IMR-90 (cell line): ENCODE data around the gene PHLDA2. TPM values are rescaled to one million over a fixed set of nuclear protein-coding genes. Genes with fewer than 3 reads are reported as not detected.

Experiments used
- ATAC-seq: fragments of 200-7000 bp; cut with Tn5 transposase; 2 replicates; pipeline ENCODE4 v1.9.1; 2020; ENCODE audit warnings: low read depth, mild to moderate bottlenecking, moderate library complexity
- BruUV-seq: library from RNA; stranded (reverse); fragments of 400-500 nt; replicated peaks from 2 replicates; lab custom pipeline; 2021; lab: Mats Ljungman, UMichigan
- CTCF ChIA-PET: fragments of 300-600 bp; formaldehyde crosslinking; extraction: SDS; loops from one replicate; lab custom pipeline; 2021; ENCODE audit warnings: antibody characterized with exemption; lab: Yijun Ruan, JAX
- POLR2A ChIA-PET: fragments of 300-600 bp; sonication (Branson Sonifier 250); formaldehyde crosslinking; loops from one replicate; lab custom pipeline; 2022; ENCODE audit warnings: antibody characterized with exemption; ENCODE audit not compliant: unreplicated experiment; lab: Charles Lee
- DNase-seq: peaks from one replicate; pipeline ENCODE4 v3.0.0; 2013
- H2AFZ ChIP-seq: replicated peaks from 2 replicates; pipeline ENCODE3; 2013; ENCODE audit warnings: low read length, mild to moderate bottlenecking; ENCODE audit not compliant: poor library complexity
- H2AK5ac ChIP-seq: 2 replicates; pipeline ENCODE4 v1.6.1; 2013; ENCODE audit warnings: low read depth, low read length, inconsistent platforms
- H2AK9ac ChIP-seq: replicated peaks from 2 replicates; pipeline ENCODE3; 2013; ENCODE audit warnings: mild to moderate bottlenecking, low read depth, low read length, moderate library complexity; ENCODE audit not compliant: poor library complexity
- H2BK120ac ChIP-seq: 2 replicates; pipeline ENCODE4 v1.6.1; 2013; ENCODE audit warnings: low read depth, low read length, inconsistent platforms
- H2BK15ac ChIP-seq: 3 replicates; pipeline ENCODE4 v1.6.1; 2013; ENCODE audit warnings: low read depth, low read length, inconsistent platforms
- H2BK20ac ChIP-seq: 2 replicates; pipeline ENCODE4 v1.6.1; 2013; ENCODE audit warnings: low read depth, mild to moderate bottlenecking, inconsistent platforms, low read length, moderate library complexity
- H2BK5ac ChIP-seq: 2 replicates; pipeline ENCODE4 v1.6.1; 2013; ENCODE audit warnings: mild to moderate bottlenecking, low read depth, low read length, inconsistent platforms; ENCODE audit not compliant: poor library complexity, severe bottlenecking
- H3K14ac ChIP-seq: replicated peaks from 2 replicates; pipeline ENCODE4 v1.6.1; 2013; ENCODE audit warnings: low read depth, low read length, inconsistent platforms
- H3K18ac ChIP-seq: 2 replicates; pipeline ENCODE4 v1.6.1; 2013; ENCODE audit warnings: low read depth, low read length, control low read depth
- H3K23ac ChIP-seq: 2 replicates; pipeline ENCODE4 v1.6.1; 2013; ENCODE audit warnings: low read depth, low read length, inconsistent platforms
- H3K27ac ChIP-seq: 2 replicates; pipeline ENCODE4 v1.5.1; 2013; ENCODE audit warnings: mild to moderate bottlenecking, control low read depth, low read length; ENCODE audit not compliant: insufficient read depth
- H3K27me3 ChIP-seq: 2 replicates; pipeline ENCODE4 v1.6.1; 2013; ENCODE audit warnings: low read length; ENCODE audit not compliant: control insufficient read depth, insufficient read depth
- H3K36me3 ChIP-seq: 2 replicates; pipeline ENCODE4 v1.6.1; 2013; ENCODE audit warnings: low read length, mixed read lengths; ENCODE audit not compliant: control insufficient read depth, insufficient read depth
- H3K4ac ChIP-seq: 2 replicates; pipeline ENCODE4 v1.6.1; 2013; ENCODE audit warnings: low read depth, low read length, inconsistent platforms
- H3K4me1 ChIP-seq: 2 replicates; pipeline ENCODE4 v1.6.1; 2013; ENCODE audit warnings: low read length, mixed read lengths; ENCODE audit not compliant: control insufficient read depth, insufficient read depth
- H3K4me2 ChIP-seq: 2 replicates; pipeline ENCODE4 v1.6.1; 2013; ENCODE audit warnings: low read depth, mild to moderate bottlenecking, control low read depth, low read length, moderate library complexity
- H3K4me3 ChIP-seq: 2 replicates; pipeline ENCODE4 v1.5.1; 2013; ENCODE audit warnings: low read depth, mild to moderate bottlenecking, control low read depth, low read length, moderate library complexity; ENCODE audit not compliant: insufficient read depth
- H3K56ac ChIP-seq: 2 replicates; pipeline ENCODE4 v1.6.1; 2013; ENCODE audit warnings: low read length, inconsistent platforms; ENCODE audit not compliant: insufficient read depth; ENCODE audit errors: extremely low read depth
- H3K79me1 ChIP-seq, 2 experiments: 2 replicates each; pipeline ENCODE4 v1.6.1; 2013; ENCODE audit warnings: low read length in 2 of 2, inconsistent platforms in 1 of 2, low read depth in 1 of 2
- H3K9ac ChIP-seq: 2 replicates; pipeline ENCODE4 v1.6.1; 2013; ENCODE audit warnings: low read depth, low read length, control low read depth
- H3K9me1 ChIP-seq: 2 replicates; pipeline ENCODE4 v1.6.1; 2013; ENCODE audit warnings: low read length, inconsistent platforms; ENCODE audit not compliant: insufficient read depth
- H3K9me3 ChIP-seq: 2 replicates; pipeline ENCODE4 v1.6.1; 2013; ENCODE audit warnings: low read length; ENCODE audit not compliant: control insufficient read depth, insufficient read depth
- H4K20me1 ChIP-seq: 2 replicates; pipeline ENCODE4 v1.6.1; 2013; ENCODE audit warnings: low read length, inconsistent platforms; ENCODE audit not compliant: insufficient read depth
- H4K5ac ChIP-seq: 2 replicates; pipeline ENCODE4 v1.6.1; 2013; ENCODE audit warnings: mild to moderate bottlenecking, low read depth, low read length, control low read depth
- H4K8ac ChIP-seq, 2 experiments: 2 replicates each; pipeline ENCODE4 v1.6.1; 2013; ENCODE audit warnings: low read depth in 2 of 2, low read length in 2 of 2, control low read depth in 1 of 2, inconsistent platforms in 1 of 2
- H4K91ac ChIP-seq: 2 replicates; pipeline ENCODE4 v1.6.1; 2013; ENCODE audit warnings: low read depth, low read length, inconsistent platforms; ENCODE audit not compliant: insufficient read depth
- BHLHE40 ChIP-seq: fragments of 150-350 bp; IDR thresholded peaks from 2 replicates; pipeline ENCODE4 v1.6.1; 2016; ENCODE audit warnings: mild to moderate bottlenecking, low read depth, low read length
- CEBPB ChIP-seq: IDR thresholded peaks from 2 replicates; pipeline ENCODE4 v1.6.1; 2012; ENCODE audit warnings: low read depth, low read length, improper control_type of control experiment
- CHD1 ChIP-seq: IDR thresholded peaks from 2 replicates; pipeline ENCODE4 v1.6.1; 2012; ENCODE audit warnings: low read depth, low read length, improper control_type of control experiment
- FOS ChIP-seq: fragments of 150-350 bp; IDR thresholded peaks from 2 replicates; pipeline ENCODE4 v1.6.1; 2016; ENCODE audit warnings: low read depth, low read length
- MAFK ChIP-seq: IDR thresholded peaks from 2 replicates; pipeline ENCODE4 v1.6.1; 2012; ENCODE audit warnings: low read depth, low read length, improper control_type of control experiment
- MAZ ChIP-seq: IDR thresholded peaks from 2 replicates; pipeline ENCODE4 v1.6.1; 2012; ENCODE audit warnings: low read depth, mild to moderate bottlenecking, low read length, improper control_type of control experiment, moderate library complexity, borderline replicate concordance
- MXI1 ChIP-seq: IDR thresholded peaks from 2 replicates; pipeline ENCODE4 v1.6.1; 2012; ENCODE audit warnings: low read depth, mild to moderate bottlenecking, low read length, moderate library complexity, borderline replicate concordance
- NFE2L2 ChIP-seq: fragments of 150-350 bp; IDR thresholded peaks from 2 replicates; pipeline ENCODE4 v1.6.1; 2016; ENCODE audit warnings: low read depth, mild to moderate bottlenecking, low read length
- POLR2A ChIP-seq: IDR thresholded peaks from 2 replicates; pipeline ENCODE4 v1.6.1; 2012; ENCODE audit warnings: mild to moderate bottlenecking, low read depth, low read length
- SMC3 ChIP-seq: fragments of 150-350 bp; IDR thresholded peaks from 2 replicates; pipeline ENCODE4 v1.6.1; 2016; ENCODE audit warnings: low read depth, mild to moderate bottlenecking, antibody characterized with exemption, low read length, moderate library complexity
- WGBS, 2 experiments: methylation state at CpG; one replicate each; pipeline versions ENCODE4 v1.1.5 to v1.1.7; 2013; ENCODE audit warnings: missing lambda C conversion rate in 2 of 2; ENCODE audit not compliant: insufficient read length in 1 of 2; ENCODE audit errors: extremely low coverage in 2 of 2; 5-methylcytosine and 5-hydroxymethylcytosine counted together
- dilution Hi-C: fragments of 300-500 bp; cut with HindIII; formaldehyde crosslinking; loops from one replicate; pipeline ENCODE4 v1.14.3; 2018; ENCODE audit warnings: low sequenced_read_pairs; ENCODE audit not compliant: unreplicated experiment
- in situ Hi-C: fragments of 300-500 bp; cut with MboI; formaldehyde crosslinking; loops from 3 replicates; pipeline ENCODE4 v1.14.3; 2019; ENCODE audit warnings: low sequenced_read_pairs, inconsistent platforms, mixed read lengths
- intact Hi-C: fragments of 100-400 bp; cut with micrococcal nuclease; formaldehyde crosslinking; loops from 2 replicates; pipeline ENCODE4 v1.10.0; 2022
- polyA plus RNA-seq, 3 experiments: library from polyadenylated mRNA; depleted of rRNA; stranded (reverse); fragments of >200 nt; gene quantifications; 2 replicates each; pipeline ENCODE4 v1.2.3, GENCODE V29; 2012; ENCODE audit warnings: low replicate concordance in 1 of 3
- total RNA-seq: library from RNA; depleted of rRNA; stranded (reverse); fragments of >200 nt; gene quantifications from 2 replicates; pipeline ENCODE4 v1.2.3, GENCODE V29; 2012
- TF ChIP-seq, protein P1 (sequence below): conservative IDR thresholded peaks from 2 replicates; pipeline ENCODE4 v1.5.1; 2012; ENCODE audit warnings: mild to moderate bottlenecking, low read depth, low read length, improper control_type of control experiment

Gene PHLDA2
- total and polyA plus RNA-seq, 2 of the 4 experiments (the other 2 are of a cell fraction) = 3.8 to 89.0 TPM

DNA sequence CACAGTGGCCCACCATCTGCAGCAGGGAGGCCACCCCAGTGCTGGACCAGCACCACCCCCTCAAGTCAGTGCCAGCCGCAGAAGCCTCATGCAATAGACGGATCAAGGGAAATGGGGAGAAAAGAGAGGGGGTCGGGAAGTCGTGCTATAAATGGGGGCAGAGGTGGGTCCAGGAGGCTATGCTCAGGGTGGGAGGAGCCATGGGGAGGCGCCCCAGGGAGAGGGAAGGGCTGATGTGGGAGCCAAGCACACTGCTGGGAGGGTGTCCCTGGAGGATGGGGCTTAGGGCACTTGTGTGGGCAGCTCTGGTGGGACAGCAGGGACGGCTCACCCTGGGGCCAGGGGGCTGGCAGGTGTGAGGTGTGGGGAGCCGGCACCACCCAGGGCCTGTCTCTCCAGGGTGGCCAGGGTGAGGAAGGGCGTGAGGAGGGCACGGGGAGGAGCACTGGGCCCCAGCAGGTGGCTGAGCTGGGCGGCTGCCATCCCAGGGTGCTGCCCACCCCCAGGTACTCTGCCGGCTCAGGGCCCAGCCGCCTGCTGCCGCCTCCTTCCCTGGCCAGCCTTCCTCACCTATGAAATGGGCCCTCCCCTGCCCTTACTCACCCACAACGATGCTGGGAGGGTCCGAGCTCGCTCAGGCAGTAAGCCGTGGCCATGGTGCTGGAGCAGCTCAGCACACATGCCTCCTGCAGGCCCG lies 18.0 kb downstream of the PHLDA2 start:
- Histone ChIP-seq H3K36me3 (peaks cover 2% of the 10 kb centered on the region; the same call in 1 of the 2 replicates), H3K4me2 (no peak overlapping the region), H2BK5ac (no peak overlapping the region), H2BK15ac (0 out of 3 replicates have a peak overlapping the region, but pooled peaks have one; percentile 1), H3K14ac (no peak overlapping the region), H2BK20ac (no peak overlapping the region), H3K9me3 (peaks cover 3% of the 10 kb centered on the region; the same call in 1 of the 2 replicates), H3K4me1 (peaks cover 16% of the 10 kb centered on the region), H3K9ac (no peak overlapping the region), H3K18ac (no peak overlapping the region), H2AFZ (no peak overlapping the region), H4K5ac (no peak overlapping the region), H4K8ac (no peak overlapping the region), H3K79me1 (peaks cover 0 to 7% of the 10 kb centered on the region in 2 experiments; a peak in 1 of 4 replicates), H2AK9ac (peak overlapping the region; percentile 72), H3K23ac (no peak overlapping the region), H2AK5ac (peak overlapping the region; percentile 88), H4K91ac (no peak overlapping the region), H3K9me1 (peaks cover 11% of the 10 kb centered on the region), H3K27me3 (no peaks in the 10 kb centered on the region), H2BK120ac (no peak overlapping the region), H3K4me3 (no peak overlapping the region), H4K20me1 (no peaks in the 10 kb centered on the region), H3K27ac (no peak overlapping the region), H3K4ac (no peak overlapping the region), H3K56ac (no peak overlapping the region)
- BruUV-seq = no TSS peak
- ChIA-PET POLR2A (no interaction called here), CTCF (no interaction called here)
- no peak for DNase-seq
- 77% methylated on average over 8 of the region's 18 CpGs; no CpG with 5 or more reads in 1 of the 2 experiments for WGBS, 2 experiments
- dilution Hi-C loops = no loop called here
- TF ChIP-seq NFE2L2 (no peak), CHD1 (no peak), MAFK (no peak), SMC3 (no peak), MAZ (no peak), BHLHE40 (no peak), CEBPB (no peak), FOS (no peak), POLR2A (no peak), MXI1 (no peak)
- TF ChIP-seq, protein P1, sequence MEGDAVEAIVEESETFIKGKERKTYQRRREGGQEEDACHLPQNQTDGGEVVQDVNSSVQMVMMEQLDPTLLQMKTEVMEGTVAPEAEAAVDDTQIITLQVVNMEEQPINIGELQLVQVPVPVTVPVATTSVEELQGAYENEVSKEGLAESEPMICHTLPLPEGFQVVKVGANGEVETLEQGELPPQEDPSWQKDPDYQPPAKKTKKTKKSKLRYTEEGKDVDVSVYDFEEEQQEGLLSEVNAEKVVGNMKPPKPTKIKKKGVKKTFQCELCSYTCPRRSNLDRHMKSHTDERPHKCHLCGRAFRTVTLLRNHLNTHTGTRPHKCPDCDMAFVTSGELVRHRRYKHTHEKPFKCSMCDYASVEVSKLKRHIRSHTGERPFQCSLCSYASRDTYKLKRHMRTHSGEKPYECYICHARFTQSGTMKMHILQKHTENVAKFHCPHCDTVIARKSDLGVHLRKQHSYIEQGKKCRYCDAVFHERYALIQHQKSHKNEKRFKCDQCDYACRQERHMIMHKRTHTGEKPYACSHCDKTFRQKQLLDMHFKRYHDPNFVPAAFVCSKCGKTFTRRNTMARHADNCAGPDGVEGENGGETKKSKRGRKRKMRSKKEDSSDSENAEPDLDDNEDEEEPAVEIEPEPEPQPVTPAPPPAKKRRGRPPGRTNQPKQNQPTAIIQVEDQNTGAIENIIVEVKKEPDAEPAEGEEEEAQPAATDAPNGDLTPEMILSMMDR = no peak
- in situ Hi-C loops = no loop called here
- intact Hi-C loops = no loop called here
- no peak for ATAC-seq
